ENCODE measurements around the gene RAI1. TPM values are rescaled to one million over a fixed set of nuclear protein-coding genes. Genes with fewer than 3 reads are reported as not detected.
A peak's percentile ranks its signal among the peaks of the same experiment; 100 is the strongest.

RAI1 gene
- total RNA-seq, 2 donors from 2014 or later = 35.9 to 42.9 TPM

DNA sequence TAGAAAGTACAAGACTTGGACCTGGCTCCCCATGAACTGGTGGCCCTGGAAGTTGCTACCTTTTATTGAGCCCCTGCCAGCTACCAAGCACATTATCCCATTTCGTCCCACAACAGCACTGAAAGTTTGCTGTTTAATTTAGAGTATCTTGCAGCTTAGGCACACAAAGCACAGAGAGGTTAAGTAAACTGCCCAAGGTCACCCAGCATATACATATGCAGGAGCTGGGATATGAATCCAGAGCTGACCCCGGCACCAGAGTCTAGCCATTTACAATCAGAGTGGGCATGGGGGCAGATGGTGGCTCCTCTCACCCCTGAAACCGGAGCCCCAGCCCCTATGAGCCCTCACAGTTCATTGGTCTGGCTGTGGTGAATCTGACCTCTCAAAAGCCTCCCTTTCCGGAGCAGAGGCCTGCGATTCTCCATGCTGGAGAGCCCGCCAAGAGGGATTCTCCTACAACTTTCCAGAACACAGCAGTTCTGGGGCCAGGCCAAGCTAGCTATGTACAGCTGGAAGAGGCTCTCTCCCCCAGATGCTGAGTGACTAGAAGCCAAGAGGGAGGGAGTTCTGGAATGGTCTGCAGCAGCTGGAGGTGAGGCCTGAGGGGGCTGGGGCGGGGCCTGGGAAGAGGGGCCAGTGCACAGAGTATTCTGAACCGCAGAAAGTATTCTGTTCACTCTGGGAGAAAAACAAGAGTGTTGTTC is 97.2 kb downstream of the RAI1 start:
- TF ChIP-seq, protein P1, sequence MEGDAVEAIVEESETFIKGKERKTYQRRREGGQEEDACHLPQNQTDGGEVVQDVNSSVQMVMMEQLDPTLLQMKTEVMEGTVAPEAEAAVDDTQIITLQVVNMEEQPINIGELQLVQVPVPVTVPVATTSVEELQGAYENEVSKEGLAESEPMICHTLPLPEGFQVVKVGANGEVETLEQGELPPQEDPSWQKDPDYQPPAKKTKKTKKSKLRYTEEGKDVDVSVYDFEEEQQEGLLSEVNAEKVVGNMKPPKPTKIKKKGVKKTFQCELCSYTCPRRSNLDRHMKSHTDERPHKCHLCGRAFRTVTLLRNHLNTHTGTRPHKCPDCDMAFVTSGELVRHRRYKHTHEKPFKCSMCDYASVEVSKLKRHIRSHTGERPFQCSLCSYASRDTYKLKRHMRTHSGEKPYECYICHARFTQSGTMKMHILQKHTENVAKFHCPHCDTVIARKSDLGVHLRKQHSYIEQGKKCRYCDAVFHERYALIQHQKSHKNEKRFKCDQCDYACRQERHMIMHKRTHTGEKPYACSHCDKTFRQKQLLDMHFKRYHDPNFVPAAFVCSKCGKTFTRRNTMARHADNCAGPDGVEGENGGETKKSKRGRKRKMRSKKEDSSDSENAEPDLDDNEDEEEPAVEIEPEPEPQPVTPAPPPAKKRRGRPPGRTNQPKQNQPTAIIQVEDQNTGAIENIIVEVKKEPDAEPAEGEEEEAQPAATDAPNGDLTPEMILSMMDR (conservative IDR thresholded peaks at IDR 0.05) = no peak
- H3K4me3 Mint-ChIP-seq = no peak overlapping the region
- Histone ChIP-seq H3K4me1 (ENCODE audit: control insufficient read depth, insufficient read depth, low read length) (peaks cover 18% of the 10 kb centered on the region), H3K36me3 (ENCODE audit: control insufficient read depth, insufficient read depth, low read length) (peaks cover 3% of the 10 kb centered on the region), H3K27ac (ENCODE audit: low read depth, low read length) (peak overlapping the region; percentile 75), H3K4me3 (ENCODE audit: low read length) (no peak overlapping the region), H3K9me3 (ENCODE audit: control insufficient read depth, low read length) (no peaks in the 10 kb centered on the region), H3K9ac (ENCODE audit: extremely low read depth, low read length, poor library complexity, severe bottlenecking) (no peak overlapping the region), H3K27me3 (ENCODE audit: control insufficient read depth, insufficient read depth, low read length, poor library complexity, severe bottlenecking) (no peaks in the 10 kb centered on the region)
- peaks cover 18% of the 10 kb centered on the region for H3K4me1 Mint-ChIP-seq
- H3K9me3 Mint-ChIP-seq = no peaks in the 10 kb centered on the region
- 92 to 93% methylated on average over 6 to 8 of the region's 8 CpGs for WGBS, 2 experiments (ENCODE audit: insufficient coverage in 1 of 2, insufficient read length in 1 of 2)
- no peaks in the 10 kb centered on the region for H3K36me3 Mint-ChIP-seq (ENCODE audit: low read depth)
- no peak overlapping the region for H3K27ac Mint-ChIP-seq
- H3K27me3 Mint-ChIP-seq (ENCODE audit: insufficient read depth) = no peaks in the 10 kb centered on the region
- DNase-seq = no peak

DNA sequence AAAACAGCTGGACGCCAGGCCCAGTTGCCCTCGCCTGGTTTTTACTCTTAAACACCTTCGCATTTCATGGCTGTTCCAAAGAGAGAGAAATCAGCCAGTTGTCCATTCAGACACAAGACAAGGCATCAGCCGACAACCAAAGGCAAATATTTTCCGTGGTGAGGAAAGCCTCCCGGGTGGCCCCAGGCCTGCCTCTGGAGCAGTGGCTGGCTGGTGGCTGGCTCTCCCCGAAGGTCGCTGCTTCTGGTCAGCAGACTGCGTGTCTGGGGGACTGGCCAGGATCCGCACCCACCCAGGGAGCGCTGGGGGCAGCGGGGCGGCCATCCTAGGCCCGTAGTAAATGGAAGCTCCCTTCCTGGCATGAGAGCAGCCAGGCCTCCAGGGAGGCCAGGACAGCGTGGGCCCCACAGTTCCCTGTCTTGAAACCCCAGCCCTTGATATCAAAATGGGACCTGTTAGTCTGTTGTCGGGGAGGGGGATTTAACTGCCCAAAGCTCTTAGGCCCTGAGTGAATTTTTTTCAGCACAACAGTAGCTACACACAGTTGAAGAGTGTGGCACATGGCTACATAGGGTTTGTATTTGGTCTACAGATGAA is 97.9 kb downstream of the RAI1 start:
- Mint-ChIP-seq H3K4me1 (peaks cover 21% of the 10 kb centered on the region), H3K9me3 (no peaks in the 10 kb centered on the region), H3K27ac (no peak overlapping the region), H3K4me3 (no peak overlapping the region), H3K36me3 (ENCODE audit: low read depth) (no peaks in the 10 kb centered on the region), H3K27me3 (ENCODE audit: insufficient read depth) (no peaks in the 10 kb centered on the region)
- peak overlapping the region; percentile 75 for H3K27ac ChIP-seq (ENCODE audit: low read depth, low read length)
- TF ChIP-seq, protein P1 (conservative IDR thresholded peaks at IDR 0.05) = no peak
- peaks cover under 1% of the 10 kb centered on the region for H3K36me3 ChIP-seq (ENCODE audit: control insufficient read depth, insufficient read depth, low read length)
- H3K9me3 ChIP-seq (ENCODE audit: control insufficient read depth, low read length) = no peaks in the 10 kb centered on the region
- no peaks in the 10 kb centered on the region for H3K27me3 ChIP-seq (ENCODE audit: control insufficient read depth, insufficient read depth, low read length, poor library complexity, severe bottlenecking)
- 85 to 90% methylated on average over 12 to 16 of the region's 16 CpGs for WGBS, 2 experiments (ENCODE audit: insufficient coverage in 1 of 2, insufficient read length in 1 of 2)
- no peak overlapping the region for H3K9ac ChIP-seq (ENCODE audit: extremely low read depth, low read length, poor library complexity, severe bottlenecking)
- no peak for DNase-seq
- H3K4me3 ChIP-seq (ENCODE audit: low read length) = no peak overlapping the region
- peaks cover 18% of the 10 kb centered on the region for H3K4me1 ChIP-seq (ENCODE audit: control insufficient read depth, insufficient read depth, low read length)

DNA sequence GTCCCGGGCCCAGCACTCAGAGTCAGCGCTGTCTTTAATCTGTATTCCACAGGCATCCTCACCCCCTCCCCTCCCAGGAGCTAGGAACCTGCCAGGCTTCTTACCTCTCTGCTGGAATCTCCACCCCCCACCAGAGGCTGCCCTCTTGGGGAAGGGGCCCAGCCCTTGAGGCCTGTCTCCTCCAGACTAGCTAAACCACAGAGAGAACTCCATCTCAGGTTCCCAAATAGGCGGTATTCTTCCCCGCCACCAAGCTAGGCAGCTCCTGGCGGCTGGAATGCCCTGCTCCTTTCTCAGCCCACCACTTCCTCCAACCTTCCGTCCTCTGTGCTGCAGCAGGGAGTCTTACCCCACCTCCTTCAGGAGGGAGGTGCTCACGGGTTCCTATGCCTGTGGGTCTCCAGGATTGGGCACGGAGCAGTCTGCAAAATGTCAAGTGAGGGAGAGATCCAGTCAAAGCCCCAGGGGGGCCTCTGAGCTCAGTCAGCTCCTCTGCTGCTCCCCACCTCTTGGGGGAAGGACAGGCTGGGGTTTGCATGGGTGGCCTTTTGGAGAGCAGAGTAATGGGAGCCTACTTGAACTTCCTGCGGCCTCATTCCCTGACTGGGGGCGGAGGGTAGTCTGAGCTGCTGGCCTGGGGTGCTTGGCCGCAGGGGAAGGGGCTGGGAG is 99.8 kb downstream of the RAI1 start:
- Histone ChIP-seq H3K9me3 (ENCODE audit: control insufficient read depth, low read length) (no peaks in the 10 kb centered on the region), H3K4me1 (ENCODE audit: control insufficient read depth, insufficient read depth, low read length) (peaks cover 35% of the 10 kb centered on the region), H3K9ac (ENCODE audit: extremely low read depth, low read length, poor library complexity, severe bottlenecking) (peak overlapping the region; percentile 25), H3K36me3 (ENCODE audit: control insufficient read depth, insufficient read depth, low read length) (no peaks in the 10 kb centered on the region), H3K4me3 (ENCODE audit: low read length) (peak overlapping the region; percentile 79), H3K27me3 (ENCODE audit: control insufficient read depth, insufficient read depth, low read length, poor library complexity, severe bottlenecking) (no peaks in the 10 kb centered on the region), H3K27ac (ENCODE audit: low read depth, low read length) (peak overlapping the region; percentile 68)
- H3K27me3 Mint-ChIP-seq (ENCODE audit: insufficient read depth) = peaks cover 3% of the 10 kb centered on the region
- H3K4me1 Mint-ChIP-seq = peaks cover 40% of the 10 kb centered on the region
- H3K27ac Mint-ChIP-seq = peak overlapping the region; percentile 90
- TF ChIP-seq, protein P1 (conservative IDR thresholded peaks at IDR 0.05) = peak; percentile 81
- H3K9me3 Mint-ChIP-seq = no peaks in the 10 kb centered on the region
- peak overlapping the region; percentile 60 for H3K4me3 Mint-ChIP-seq
- H3K36me3 Mint-ChIP-seq (ENCODE audit: low read depth) = no peaks in the 10 kb centered on the region
- DNase-seq = peak; percentile 97
- 10% methylated on average over 8 to 11 of the region's 11 CpGs for WGBS, 2 experiments (ENCODE audit: insufficient coverage in 1 of 2, insufficient read length in 1 of 2)

All from endodermal cell (in vitro differentiated cells).